T-helper 2 cell treated with Interferon-gamma antibody and Interleukin-4, amounts not matched to agents 100 ng/mL and 5 ng/mL, for 36 hours (primary cell): ENCODE measurements around the gene CUTA. TPM values are rescaled to one million over a fixed set of nuclear protein-coding genes. Genes with fewer than 3 reads are reported as not detected.

Experiments used
- intact Hi-C: fragments of 100-400 bp; cut with micrococcal nuclease; formaldehyde crosslinking; loops from one replicate; pipeline ENCODE4 v1.15.1; 2023
- total RNA-seq: library from RNA; stranded (reverse); gene quantifications from 2 replicates; pipeline ENCODE4 v1.2.3, GENCODE V29; 2022

Gene CUTA, protein sequence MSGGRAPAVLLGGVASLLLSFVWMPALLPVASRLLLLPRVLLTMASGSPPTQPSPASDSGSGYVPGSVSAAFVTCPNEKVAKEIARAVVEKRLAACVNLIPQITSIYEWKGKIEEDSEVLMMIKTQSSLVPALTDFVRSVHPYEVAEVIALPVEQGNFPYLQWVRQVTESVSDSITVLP
- 153 and 155 TPM in 2 replicates for total RNA-seq

DNA sequence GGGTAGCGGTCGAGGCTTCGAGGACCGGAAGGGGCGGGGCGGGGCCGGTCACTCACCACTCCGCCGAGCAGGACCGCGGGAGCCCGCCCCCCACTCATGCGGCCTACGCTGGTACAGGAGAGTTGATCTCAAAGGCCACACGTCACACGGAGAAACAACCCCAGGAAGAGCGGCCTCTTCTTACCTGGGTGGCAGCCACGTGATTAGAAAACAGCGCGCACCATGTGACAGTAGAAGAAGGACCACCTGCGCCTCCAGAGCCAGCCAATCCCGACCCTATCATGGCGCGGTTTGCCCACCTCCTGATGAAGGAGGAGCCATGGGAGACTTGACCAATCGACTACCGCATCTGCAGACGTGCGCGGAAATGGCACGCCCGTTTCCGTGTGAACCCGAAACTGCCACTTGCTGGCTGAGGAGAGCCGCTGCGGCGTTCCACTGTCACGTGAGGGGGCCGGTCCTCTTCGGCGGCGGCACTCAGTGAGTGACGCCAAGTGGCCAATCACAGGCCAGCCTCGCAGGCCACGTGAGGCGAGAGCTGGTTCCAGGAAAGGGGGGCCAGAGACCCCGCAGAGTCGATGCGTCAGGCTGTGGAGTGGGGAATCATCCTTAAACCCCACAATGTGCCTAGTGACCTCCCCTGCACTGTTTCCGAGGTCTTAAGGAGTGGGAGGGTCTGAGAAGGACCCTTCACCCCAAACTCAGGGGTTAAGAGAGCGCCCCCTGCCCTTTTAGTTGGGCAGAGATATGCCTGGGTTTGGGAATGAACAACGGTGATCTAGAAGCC lies at the start of gene CUTA:
Gene CUTA, minus strand, starts transcription at position 205 of the 787 bp plus-strand sequence. Its CDS starts 107 bp downstream, at position 98.
- intact Hi-C loops: loop anchor here (1.0 to 2.0 kb wide), 5 partner anchors 8 to 371 kb away; partner anchors contain the start of genes LEMD2 and ZBTB22

DNA sequence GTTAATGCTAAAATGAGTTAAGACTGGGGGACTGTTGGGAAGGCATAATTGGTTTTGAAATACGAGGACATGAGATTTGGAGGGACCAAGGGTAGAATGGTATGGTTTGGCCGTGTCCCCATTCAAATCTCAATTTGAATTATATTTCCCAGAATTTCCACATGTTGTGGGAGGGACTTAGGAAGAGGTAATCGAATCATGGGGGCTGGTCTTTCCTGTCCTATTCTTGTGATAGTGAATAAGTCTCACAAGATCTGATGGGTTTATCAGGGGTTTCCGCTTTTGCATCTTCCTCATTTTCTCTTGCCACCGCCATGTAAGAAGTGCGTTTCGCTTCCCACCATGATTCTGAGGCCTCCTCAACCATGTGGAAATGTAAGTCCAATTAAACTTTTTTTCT lies 49.2 kb upstream of the CUTA start:
- intact Hi-C loops: no loop called here

DNA sequence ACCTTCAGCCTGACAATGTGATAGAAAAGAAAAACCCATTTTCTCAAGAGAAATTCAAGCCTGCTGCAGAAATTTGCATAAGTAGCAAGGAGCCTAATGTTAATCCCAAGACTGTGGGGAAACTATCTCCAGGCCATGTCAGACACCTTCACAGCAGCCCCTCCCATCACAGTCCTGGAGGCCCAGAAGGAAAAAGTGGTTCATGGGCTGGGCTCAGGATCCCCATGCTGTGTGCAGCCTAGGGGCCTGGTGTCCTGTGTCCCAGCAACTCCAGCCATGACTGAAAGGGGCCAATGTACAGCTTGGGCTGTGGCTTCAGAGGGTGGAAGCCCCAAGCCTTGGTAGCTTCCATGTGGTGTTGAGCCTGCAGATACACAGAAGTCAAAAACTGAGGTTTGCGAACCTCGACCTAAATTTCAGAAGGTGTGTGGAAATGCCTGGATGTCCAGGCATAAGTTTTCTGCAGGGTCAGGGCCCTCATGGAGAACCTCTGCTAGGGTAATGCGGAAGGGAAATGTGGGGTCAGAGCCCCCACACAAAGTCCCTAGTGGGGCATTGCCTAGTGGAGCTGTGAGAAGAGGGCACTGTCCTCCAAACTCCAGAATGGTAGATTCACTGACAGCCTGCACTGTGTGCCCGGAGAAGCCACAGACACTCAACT lies 48.3 kb upstream of the CUTA start:
- intact Hi-C loops: no loop called here

DNA sequence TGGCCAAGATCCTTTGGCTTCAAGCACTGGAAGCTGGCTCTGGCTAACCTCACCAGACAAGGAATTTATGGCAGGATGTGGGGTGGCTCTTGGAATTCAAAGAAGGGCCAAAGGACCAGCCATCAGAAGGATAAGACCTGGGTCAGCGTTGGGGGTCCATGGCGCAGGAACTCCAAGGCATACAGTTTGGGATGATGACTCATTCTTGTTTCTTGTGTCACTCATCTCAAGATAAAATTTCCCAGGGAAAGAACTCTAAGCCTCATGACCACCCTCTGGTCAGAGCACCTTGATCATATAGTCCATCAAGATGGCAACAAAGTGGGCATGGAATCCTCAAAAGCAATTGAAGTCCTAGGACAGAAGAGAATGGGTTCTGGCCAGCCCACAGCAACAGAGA lies 41.3 kb upstream of the CUTA start:
- intact Hi-C loops: loop anchor here (10.0 kb wide), 1 partner anchor 86 kb away; no protein-coding TSS in a partner anchor

DNA sequence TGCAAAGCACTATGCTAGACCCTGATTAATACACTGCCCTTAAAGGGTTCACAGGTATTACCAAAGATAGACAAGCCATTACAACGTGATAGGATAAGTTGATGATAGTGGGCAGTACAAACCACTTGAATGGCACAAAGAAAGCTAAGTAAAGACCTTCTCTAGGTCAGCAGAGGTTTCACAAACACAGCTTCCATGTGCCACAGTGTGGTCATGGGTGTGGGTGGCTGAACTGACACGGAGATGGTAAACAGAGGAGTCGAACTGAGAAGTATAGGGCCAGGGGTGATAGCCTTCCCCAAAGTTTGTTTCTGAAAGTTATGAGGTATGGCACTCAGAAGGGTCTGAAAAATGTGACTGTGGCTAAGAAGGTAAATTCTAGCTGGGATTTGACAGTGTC lies 40.8 kb upstream of the CUTA start:
- intact Hi-C loops: loop anchor here (10.0 kb wide), 1 partner anchor 86 kb away; no protein-coding TSS in a partner anchor

DNA sequence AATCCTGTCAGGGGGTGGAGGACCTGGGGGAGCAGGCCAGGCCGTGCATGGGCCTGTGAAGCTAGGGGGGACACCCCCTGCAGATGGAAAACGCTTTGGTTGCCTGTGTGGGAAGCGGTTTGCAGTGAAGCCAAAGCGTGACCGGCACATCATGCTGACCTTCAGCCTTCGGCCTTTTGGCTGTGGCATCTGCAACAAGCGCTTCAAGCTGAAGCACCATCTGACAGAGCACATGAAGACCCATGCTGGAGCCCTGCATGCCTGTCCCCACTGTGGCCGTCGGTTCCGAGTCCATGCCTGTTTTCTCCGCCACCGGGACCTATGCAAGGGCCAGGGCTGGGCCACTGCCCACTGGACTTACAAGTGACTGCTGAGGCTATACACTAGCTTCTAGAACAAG lies 38.2 kb upstream of the CUTA start:
- intact Hi-C loops: loop anchor here (10.0 kb wide), 1 partner anchor 89 kb away; no protein-coding TSS in a partner anchor

DNA sequence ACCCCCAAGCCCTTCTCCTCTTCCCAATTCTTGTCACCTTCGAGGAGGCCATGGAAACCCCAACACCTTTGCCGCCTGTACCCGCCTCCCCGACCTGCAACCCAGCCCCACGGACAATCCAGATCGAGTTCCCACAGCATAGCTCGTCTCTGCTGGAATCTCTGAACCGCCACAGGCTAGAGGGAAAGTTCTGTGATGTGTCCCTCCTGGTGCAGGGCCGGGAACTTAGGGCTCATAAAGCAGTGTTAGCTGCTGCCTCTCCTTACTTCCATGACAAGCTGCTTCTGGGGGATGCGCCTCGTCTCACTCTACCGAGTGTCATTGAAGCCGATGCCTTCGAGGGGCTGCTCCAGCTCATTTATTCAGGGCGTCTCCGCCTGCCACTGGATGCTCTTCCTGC lies 37.1 kb upstream of the CUTA start:
- intact Hi-C loops: loop anchor here (2.0 to 10.0 kb wide), 3 partner anchors 90 to 124 kb away; no protein-coding TSS in a partner anchor

DNA sequence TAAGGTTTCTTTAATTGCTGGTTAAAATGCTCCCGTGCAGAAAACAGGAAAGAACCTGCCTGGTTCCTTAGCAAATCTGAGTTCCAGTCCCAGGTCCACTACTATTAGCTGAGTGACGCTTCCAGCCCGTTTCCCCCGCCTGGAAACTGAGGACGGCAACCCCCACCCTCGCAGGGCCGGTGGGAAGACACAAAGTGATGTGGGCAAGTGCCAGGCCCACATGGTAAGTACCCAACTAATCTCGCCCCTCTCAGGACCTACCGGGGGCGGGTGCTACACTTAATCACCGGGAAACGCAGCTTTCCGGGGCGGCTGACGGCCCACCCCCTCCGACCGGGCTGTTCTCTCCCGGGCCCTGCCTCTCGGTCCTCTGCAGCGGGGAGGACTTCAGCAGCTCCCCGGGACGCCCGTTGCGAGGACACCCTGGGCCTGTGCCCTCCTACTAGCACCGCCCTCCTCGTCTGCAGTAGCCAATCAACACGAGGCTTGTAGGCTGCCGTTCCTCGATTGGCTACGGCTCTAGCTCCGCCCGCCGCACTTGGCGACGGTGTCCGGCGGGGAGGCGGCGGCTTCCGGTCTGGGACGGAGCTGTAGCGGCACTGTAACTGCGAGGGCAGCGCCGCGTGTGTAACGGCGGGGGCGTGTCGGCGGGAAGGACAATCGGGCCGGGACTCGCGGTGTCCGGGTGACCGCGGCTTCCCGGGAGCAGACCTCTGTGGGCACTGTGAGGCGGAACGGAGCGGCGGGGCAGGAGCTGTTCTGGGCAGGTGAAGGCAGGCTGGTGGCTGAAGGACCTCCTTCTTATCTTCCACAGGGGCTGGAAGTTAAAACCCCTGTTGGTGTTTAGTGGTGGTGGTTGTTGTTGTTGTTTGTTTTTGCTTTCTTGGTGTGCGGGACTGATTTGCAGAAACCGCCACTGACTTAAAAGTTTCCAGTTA lies 36.4 kb upstream of the CUTA start, which contains the start of gene ZBTB9:
Gene ZBTB9, plus strand, starts transcription at position 568 of the 938 bp plus-strand sequence. CDS start 525 bp downstream, outside the sequence.
- intact Hi-C loops: loop anchor here (1.0 to 10.0 kb wide), 6 partner anchors 23 to 125 kb away; partner anchors contain the start of gene KIFC1

DNA sequence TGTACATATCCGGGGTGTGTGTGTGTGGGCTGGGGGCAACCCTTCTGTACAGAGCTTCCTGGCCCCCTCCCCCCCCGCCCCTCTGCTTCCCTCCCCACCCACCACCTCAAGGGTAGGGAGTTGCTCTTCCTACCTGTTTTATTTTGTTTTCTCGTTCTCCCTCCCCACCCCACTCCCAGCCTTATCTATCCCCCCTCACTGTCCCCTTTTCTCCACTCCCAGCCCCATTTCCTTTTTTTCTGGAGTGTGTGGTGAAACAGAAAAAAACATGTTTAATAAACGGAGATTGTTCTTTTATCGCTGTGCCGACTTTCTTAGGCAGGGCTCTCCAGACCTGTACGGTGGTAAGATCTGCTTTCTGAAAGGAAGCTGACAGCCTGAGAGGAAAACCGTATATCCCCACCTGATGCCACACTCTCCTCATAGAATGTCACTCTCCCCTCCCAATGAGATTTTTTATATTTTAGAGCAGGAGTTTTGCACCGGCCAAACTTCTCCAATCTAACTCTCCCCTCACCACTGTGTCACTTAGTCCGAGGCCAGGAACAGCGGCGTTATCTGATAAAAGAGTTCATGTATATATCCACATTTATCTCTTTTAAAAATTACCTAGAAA lies 35.6 kb upstream of the CUTA start:
- intact Hi-C loops: loop anchor here (1.0 to 10.0 kb wide), 6 partner anchors 22 to 125 kb away; partner anchors contain the start of gene KIFC1

DNA sequence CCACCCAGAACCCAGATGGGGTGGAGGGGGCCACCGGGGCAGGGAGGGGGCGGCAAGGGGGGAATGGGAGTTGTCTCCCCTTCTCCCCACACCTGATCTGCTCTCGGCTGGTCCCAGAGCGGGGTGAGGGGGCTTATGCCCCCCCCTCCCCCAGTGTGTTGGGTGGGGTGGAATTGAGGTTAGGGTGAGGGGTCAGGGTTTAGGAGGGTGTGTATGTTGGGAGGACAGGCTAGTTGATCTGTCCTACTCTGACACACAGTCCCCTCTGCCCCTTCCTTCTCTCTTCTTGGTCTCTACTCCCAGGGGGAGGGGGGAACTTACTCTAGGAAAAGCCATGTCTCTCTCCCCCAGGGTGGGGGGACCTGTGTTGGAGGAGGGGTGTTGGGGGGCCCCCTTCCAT lies 34.6 kb upstream of the CUTA start:
- intact Hi-C loops: loop anchor here (10.0 kb wide), 1 partner anchor 92 kb away; no protein-coding TSS in a partner anchor

DNA sequence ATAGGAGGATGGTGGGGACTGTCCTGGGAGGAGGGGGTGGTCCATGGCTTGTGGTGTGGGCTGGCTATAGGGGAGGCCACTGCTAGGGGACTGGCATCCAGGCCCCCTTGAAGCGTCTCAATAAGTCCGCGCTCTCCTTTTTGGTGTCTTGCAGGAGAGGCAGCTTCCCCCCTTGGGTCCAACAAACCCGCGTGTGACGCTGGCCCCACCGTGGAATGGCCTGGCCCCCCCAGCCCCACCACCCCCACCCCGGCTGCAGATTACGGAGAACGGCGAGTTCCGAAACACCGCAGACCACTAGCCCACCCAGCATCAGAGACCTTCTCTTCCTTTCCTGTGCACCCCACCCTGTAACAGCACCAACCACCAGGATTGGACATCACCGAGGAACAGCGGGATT lies 33.7 kb upstream of the CUTA start:
- intact Hi-C loops: loop anchor here (10.0 kb wide), 1 partner anchor 93 kb away; no protein-coding TSS in a partner anchor

DNA sequence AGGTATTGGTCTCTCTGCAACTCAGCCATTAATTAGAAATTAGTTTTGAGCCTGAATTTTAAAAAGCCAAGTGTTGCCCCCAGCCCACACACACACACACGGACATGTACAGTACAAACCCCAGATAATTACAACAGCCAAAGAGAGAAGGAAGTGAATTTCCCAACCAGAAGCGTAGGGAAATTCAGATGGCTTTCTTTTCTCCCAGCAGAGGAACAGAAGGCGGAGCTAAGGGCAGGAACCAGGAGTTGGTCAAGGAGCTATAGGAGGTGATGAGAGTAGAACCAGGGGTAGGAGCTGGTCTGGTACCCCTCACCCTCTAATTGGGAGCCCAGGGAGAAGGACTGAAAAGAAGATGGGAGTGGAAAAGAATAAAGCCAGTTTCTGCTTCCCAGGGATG lies 32.5 kb upstream of the CUTA start:
- intact Hi-C loops: loop anchor here (10.0 kb wide), 1 partner anchor 94 kb away; no protein-coding TSS in a partner anchor

DNA sequence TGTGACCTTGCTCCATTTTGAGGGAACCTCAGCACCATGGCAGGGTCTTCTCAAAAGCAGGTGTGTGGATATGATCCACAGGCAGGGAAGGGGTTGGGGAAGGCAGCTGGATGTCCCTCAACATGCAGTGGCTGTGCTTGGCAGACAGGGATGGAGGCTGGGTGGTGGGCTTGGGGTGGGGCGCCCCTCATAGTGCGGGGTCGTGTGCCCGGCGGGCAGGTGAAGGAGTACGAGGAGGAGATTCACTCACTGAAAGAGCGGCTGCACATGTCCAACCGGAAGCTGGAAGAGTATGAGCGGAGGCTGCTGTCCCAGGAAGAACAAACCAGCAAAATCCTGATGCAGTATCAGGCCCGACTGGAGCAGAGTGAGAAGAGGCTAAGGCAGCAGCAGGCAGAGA lies 28.4 kb upstream of the CUTA start:
- intact Hi-C loops: no loop called here

DNA sequence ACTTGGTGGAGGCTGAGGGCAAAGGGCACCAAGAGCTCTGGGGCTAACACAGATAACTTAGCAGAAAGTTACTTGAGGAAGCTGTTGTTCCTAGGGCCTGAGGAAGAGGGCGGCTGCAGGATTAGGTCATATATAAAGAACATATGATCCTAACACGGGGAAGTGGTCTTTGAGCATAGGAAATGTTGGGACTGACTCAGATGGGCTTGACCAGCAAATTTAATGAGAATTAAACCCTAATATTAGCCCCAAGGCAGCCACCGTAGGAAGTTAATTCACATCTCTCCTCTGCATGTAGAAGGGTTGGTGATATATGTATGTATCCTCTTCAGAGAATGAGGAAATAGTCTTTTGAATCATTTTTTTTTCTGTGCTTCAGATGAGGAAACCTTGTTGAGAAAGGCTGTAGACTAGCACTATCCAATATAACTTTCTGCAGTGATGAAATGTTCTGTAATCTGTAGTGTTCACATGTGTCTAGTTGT lies 27.3 kb upstream of the CUTA start:
- intact Hi-C loops: no loop called here

DNA sequence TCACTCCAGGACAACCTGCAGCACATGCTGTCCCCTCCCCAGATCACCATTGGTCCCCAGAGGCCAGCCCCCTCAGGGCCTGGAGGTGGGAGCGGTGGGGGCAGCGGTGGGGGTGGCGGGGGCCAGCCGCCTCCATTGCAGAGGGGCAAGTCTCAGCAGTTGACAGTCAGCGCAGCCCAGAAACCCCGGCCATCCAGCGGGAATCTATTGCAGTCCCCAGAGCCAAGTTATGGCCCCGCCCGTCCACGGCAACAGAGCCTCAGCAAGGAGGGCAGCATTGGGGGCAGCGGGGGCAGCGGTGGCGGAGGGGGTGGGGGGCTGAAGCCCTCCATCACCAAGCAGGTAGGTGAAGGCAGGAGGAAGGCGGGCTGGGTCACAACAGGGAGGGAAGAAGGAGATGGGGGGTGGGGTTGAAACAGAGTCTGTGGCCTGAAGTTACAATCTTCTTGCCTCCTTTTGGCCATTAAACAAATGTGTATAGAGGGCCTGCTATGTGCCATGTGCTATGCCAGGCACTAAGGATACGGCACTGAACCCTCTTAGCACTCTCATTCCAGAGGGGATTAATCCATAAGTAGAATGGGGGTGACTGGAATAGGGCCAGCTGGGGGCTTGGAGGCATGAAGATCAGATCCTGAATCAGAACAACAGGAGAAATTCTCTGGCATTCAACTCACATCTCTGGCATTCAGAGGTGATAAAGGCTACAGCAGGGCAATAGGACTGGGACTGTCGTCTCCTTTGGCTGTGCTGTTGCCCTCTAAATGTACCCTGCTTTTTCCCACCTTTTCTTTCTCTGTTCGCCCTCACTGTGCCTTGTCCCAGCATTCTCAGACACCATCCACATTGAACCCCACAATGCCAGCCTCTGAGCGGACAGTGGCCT lies 26.0 kb upstream of the CUTA start:
- intact Hi-C loops: no loop called here

DNA sequence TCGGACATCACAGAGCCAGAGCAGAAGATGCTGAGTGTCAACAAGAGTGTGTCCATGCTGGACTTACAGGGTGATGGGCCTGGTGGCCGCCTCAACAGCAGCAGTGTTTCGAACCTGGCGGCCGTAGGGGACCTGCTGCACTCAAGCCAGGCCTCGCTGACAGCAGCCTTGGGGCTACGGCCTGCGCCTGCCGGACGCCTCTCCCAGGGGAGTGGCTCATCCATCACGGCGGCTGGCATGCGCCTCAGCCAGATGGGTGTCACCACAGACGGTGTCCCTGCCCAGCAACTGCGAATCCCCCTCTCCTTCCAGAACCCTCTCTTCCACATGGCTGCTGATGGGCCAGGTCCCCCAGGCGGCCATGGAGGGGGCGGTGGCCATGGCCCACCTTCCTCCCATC lies 25.1 kb upstream of the CUTA start:
- intact Hi-C loops: no loop called here

DNA sequence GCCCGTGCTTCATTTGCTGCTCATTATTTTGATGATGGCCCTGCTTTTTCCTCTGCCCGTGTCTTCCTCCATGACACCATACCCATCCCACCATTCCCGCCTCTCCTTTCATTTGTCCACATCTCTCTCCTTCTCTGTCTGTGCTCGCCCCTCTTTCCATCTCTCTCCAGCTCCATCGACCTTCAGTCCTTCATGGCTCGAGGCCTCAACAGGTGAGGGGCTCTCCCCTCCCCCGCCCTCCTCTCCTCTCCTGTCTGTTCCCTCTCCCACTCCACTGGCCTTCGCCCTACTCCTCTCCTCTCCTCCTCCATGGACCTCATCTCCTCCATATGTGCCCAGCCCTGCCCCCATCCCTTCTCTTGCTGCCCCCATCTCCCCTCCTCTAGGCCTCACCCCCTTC lies 24.4 kb upstream of the CUTA start:
- intact Hi-C loops: no loop called here

DNA sequence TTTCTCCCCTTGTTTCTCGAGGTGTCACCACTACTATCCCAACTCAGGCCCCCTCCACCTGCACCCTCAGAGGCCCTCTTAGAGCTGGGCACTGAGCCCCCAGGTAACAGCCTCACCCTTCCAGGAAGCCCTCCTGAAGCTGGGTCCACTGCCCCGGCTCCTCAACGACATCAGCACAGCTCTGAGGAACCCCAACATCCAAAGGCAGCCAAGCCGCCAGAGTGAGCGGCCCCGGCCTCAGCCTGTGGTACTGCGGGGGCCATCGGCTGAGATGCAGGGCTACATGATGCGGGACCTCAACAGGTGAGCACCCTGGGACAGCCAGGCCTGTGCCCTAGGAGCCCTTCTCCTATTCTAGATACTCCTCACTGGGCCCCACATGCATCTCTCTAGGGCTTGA lies 23.6 kb upstream of the CUTA start:
- intact Hi-C loops: no loop called here
